Measurements from ENCODE around the gene TRAK2.
"Not testable (repeated sequence)": the region's sequence is repeated elsewhere in the genome, so short reads cannot be mapped to it uniquely, and the experiment has no call there.

TRAK2 gene

GRCh38 chr2:201414099-201415023 is 36.9 kb downstream of the TRAK2 start:
- no peak for DNase-seq (ENCODE audit: low read depth)

- DNase-seq (ENCODE audit: low read depth): no peak
These were observed 37.7 kb downstream of the TRAK2 start for GRCh38 chr2:201413552-201413951.

GRCh38 chr2:201413143-201413542 is 38.1 kb downstream of the TRAK2 start:
- DNase-seq (ENCODE audit: low read depth): no peak

GRCh38 chr2:201411421-201411820 is 39.8 kb downstream of the TRAK2 start:
- no peak for DNase-seq (ENCODE audit: low read depth)

GRCh38 chr2:201408931-201409330 is 42.3 kb downstream of the TRAK2 start:
- no peak for DNase-seq (ENCODE audit: low read depth)

- no peak for DNase-seq (ENCODE audit: low read depth)
These were observed 44.0 kb downstream of the TRAK2 start for GRCh38 chr2:201407265-201407664.

GRCh38 chr2:201406077-201406662 is 45.1 kb downstream of the TRAK2 start:
- peak; percentile 70 for DNase-seq (ENCODE audit: low read depth)

- DNase-seq (ENCODE audit: low read depth): no peak
These were observed 46.5 kb downstream of the TRAK2 start for GRCh38 chr2:201404699-201405280.

- no peak for DNase-seq (ENCODE audit: low read depth)
These were observed 47.4 kb downstream of the TRAK2 start for GRCh38 chr2:201403880-201404279.

GRCh38 chr2:201402651-201403562 is 48.4 kb downstream of the TRAK2 start:
- DNase-seq (ENCODE audit: low read depth): no peak

GRCh38 chr2:201401815-201402214 is 49.4 kb downstream of the TRAK2 start:
- DNase-seq (ENCODE audit: low read depth): no peak

- no peak for DNase-seq (ENCODE audit: low read depth)
These were observed 54.7 kb downstream of the TRAK2 start for GRCh38 chr2:201396595-201396994.

- DNase-seq (ENCODE audit: low read depth): no peak
These were observed 68.1 kb downstream of the TRAK2 start for GRCh38 chr2:201383136-201383535.

- DNase-seq (ENCODE audit: low read depth): no peak
These were observed 72.5 kb downstream of the TRAK2 start for GRCh38 chr2:201378496-201379397.

GRCh38 chr2:201377218-201377617 is 74.0 kb downstream of the TRAK2 start:
- DNase-seq (ENCODE audit: low read depth): no peak

- DNase-seq (ENCODE audit: low read depth): no peak
These were observed 81.5 kb downstream of the TRAK2 start for GRCh38 chr2:201369775-201370174.

GRCh38 chr2:201369318-201369717 is 81.9 kb downstream of the TRAK2 start:
- DNase-seq (ENCODE audit: low read depth): not testable (repeated sequence)

- DNase-seq (ENCODE audit: low read depth): no peak
These were observed 85.1 kb downstream of the TRAK2 start for GRCh38 chr2:201366146-201366545.

- peak; percentile 16 for DNase-seq (ENCODE audit: low read depth)
These were observed 87.2 kb downstream of the TRAK2 start for GRCh38 chr2:201363857-201364560.

GRCh38 chr2:201362396-201362795 is 88.9 kb downstream of the TRAK2 start:
- DNase-seq (ENCODE audit: low read depth): no peak

All from HS-5 (cell line).